Uterus (tissue), 4 donors: ENCODE data around the gene LCE5A. TPM values are rescaled to one million over a fixed set of nuclear protein-coding genes. Genes with fewer than 3 reads are reported as not detected.

Source experiments
- DNase-seq, 2 donors: peaks; one replicate each; pipeline ENCODE4 v3.0.0-alpha.2; 2019 to 2020
- H3K27ac ChIP-seq, 2 donors: fragments of 200-600 bp; sonication (generic); 1 replicate in 1 of 2; 2 replicates in 1 of 2; pipeline ENCODE4 v1.5.1; 2016 to 2018
- H3K27me3 ChIP-seq, 2 donors: fragments of 200-600 bp; sonication (generic); one replicate each; pipeline ENCODE4 v1.5.1; 2018 to 2019; ENCODE audit warnings: control low read depth in 1 of 2
- H3K36me3 ChIP-seq, 2 donors: fragments of 200-600 bp; sonication (generic); one replicate each; pipeline ENCODE4 v1.5.1; 2019; ENCODE audit warnings: control low read depth in 1 of 2
- H3K4me1 ChIP-seq, 2 donors: fragments of 200-600 bp; sonication (generic); one replicate each; pipeline ENCODE4 v1.5.1; 2018 to 2019; ENCODE audit warnings: control low read depth in 1 of 2
- H3K4me3 ChIP-seq, 2 donors: fragments of 200-600 bp; sonication (generic); 1 replicate in 1 of 2; 2 replicates in 1 of 2; pipeline ENCODE4 v1.5.1; 2018 to 2019; ENCODE audit warnings: mild to moderate bottlenecking in 1 of 2
- H3K9me3 ChIP-seq, 2 donors: fragments of 200-600 bp; sonication (generic); one replicate each; pipeline ENCODE4 v1.5.1; 2019; ENCODE audit warnings: control low read depth in 1 of 2
- POLR2A ChIP-seq, 2 donors: fragments of 450-650 bp; IDR thresholded peaks; one replicate each; pipeline ENCODE4 v1.6.1; 2016; ENCODE audit warnings: antibody characterized with exemption in 2 of 2, mild to moderate bottlenecking in 1 of 2, moderate library complexity in 1 of 2
- intact Hi-C: fragments of 100-400 bp; cut with DNase I; formaldehyde crosslinking; loops from one replicate; pipeline ENCODE4 v1.15.1; 2023; ENCODE audit warnings: low total_unique reads
- total RNA-seq, 4 donors: library from RNA; depleted of rRNA in 3 of 4; stranded (reverse); fragments of >200 nt in 3 of 4; gene quantifications; one replicate each; pipeline versions ENCODE4 v1.1.0 to v1.2.4, GENCODE V29; 2014 to 2023
- TF ChIP-seq, protein P1 (sequence below), 4 experiments: fragments of 200-600 bp in 2 of 4; fragments of 450-650 bp in 2 of 4; sonication (generic) in 2 of 4; IDR thresholded peaks; one replicate each; pipeline ENCODE4 v1.5.1; 2016 to 2019; ENCODE audit warnings: antibody characterized with exemption in 4 of 4, mild to moderate bottlenecking in 2 of 4, moderate library complexity in 1 of 4
- donor health status: DM: yes; HTN: yes; CAD: no.

Gene LCE5A
- total RNA-seq, 4 donors from 2014 or later, result not detected

DNA sequence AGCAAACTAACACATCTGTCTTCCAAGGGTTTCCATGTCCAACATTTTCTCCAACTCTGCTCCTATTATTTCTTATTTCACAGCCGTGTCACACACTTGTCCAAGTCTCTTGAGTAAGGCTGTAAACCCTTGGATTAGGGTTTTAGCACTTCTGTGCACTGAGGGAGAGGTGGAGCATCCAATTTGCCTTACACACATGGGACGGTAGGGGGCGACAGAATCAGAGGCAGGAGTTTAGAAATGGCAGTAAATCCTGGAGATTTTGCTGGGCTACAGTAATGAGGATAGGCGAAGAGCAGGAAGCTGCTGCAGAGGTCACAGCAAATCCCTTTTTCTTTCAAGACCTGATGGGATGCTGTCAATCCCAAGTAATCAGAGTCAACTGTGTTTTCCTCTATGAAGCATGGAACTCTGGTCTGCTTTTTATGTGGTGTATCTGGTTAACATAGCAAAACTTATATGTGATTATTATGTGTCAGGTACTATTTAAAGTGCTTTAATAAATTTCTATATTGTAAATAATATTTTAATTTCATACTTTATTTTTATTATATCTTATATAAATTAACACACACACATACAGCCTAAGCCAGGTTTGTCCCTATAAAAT lies 15.4 kb upstream of the LCE5A start:
- TF ChIP-seq, protein P1, sequence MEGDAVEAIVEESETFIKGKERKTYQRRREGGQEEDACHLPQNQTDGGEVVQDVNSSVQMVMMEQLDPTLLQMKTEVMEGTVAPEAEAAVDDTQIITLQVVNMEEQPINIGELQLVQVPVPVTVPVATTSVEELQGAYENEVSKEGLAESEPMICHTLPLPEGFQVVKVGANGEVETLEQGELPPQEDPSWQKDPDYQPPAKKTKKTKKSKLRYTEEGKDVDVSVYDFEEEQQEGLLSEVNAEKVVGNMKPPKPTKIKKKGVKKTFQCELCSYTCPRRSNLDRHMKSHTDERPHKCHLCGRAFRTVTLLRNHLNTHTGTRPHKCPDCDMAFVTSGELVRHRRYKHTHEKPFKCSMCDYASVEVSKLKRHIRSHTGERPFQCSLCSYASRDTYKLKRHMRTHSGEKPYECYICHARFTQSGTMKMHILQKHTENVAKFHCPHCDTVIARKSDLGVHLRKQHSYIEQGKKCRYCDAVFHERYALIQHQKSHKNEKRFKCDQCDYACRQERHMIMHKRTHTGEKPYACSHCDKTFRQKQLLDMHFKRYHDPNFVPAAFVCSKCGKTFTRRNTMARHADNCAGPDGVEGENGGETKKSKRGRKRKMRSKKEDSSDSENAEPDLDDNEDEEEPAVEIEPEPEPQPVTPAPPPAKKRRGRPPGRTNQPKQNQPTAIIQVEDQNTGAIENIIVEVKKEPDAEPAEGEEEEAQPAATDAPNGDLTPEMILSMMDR (IDR thresholded peaks at IDR 0.05), result no peak
- no peak for TF ChIP-seq POLR2A (IDR thresholded peaks at IDR 0.05)
- intact Hi-C loops, result no loop called here
- H3K36me3 ChIP-seq, result no peaks in the 10 kb centered on the region

DNA sequence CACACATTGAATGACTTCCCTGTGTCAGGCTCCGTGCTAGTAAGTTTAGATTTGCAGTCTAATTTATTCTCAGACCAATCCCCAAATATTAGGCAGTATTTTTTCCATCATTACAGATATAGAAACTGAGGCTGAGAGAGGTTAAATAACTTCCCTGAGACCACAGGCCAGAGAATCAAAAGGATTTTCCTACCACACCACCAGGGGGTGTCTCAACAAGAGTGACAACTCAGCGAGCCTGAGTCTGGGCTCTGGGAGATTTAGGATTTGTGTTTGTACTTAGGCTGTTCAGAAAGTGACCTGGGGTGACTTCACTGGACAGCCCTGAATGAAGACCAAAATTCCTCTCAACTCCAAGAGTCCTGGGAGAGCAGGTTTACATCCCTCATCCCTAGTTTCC lies 13.3 kb upstream of the LCE5A start:
- no peak overlapping the region for H3K27ac ChIP-seq
- H3K36me3 ChIP-seq, result no peaks in the 10 kb centered on the region
- H3K4me1 ChIP-seq, result no peaks in the 10 kb centered on the region
- intact Hi-C loops, result no loop called here
- TF ChIP-seq, protein P1 (IDR thresholded peaks at IDR 0.05), result no peak
- no peak for TF ChIP-seq POLR2A (IDR thresholded peaks at IDR 0.05)
- no peaks in the 10 kb centered on the region for H3K9me3 ChIP-seq
- no peak for DNase-seq
- no peaks in the 10 kb centered on the region for H3K27me3 ChIP-seq
- H3K4me3 ChIP-seq, result no peak overlapping the region

More for the DNA sequence above, 15.4 kb upstream of the LCE5A start:
- no peak overlapping the region for H3K4me3 ChIP-seq
- H3K9me3 ChIP-seq, result no peaks in the 10 kb centered on the region
- DNase-seq, result no peak
- H3K4me1 ChIP-seq, result no peaks in the 10 kb centered on the region
- no peak overlapping the region for H3K27ac ChIP-seq
- H3K27me3 ChIP-seq, result no peaks in the 10 kb centered on the region

DNA sequence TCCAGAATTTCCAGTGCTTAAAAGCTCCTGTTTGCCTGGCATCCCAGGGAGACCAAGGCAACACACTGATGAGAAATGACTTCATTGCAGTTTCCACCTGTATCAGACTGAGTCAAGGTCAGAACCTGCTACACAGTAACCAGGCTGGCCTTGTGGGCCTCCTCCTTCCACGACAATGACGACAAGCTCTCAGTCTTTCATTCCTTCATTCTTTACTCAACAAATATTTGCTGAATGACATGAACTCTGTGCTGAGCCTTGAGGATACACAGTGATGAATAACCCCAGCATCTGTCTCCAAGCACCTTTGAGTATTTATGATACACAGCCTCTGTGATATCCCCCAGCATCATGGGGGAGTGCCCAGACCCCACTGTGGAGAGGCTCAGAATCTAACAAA lies 8.9 kb upstream of the LCE5A start:
- H3K27ac ChIP-seq, result no peak overlapping the region
- no peak for TF ChIP-seq POLR2A (IDR thresholded peaks at IDR 0.05)
- TF ChIP-seq, protein P1 (IDR thresholded peaks at IDR 0.05), result no peak
- intact Hi-C loops, result no loop called here
- no peaks in the 10 kb centered on the region for H3K36me3 ChIP-seq
- H3K4me3 ChIP-seq, result no peak overlapping the region
- H3K4me1 ChIP-seq, result no peaks in the 10 kb centered on the region
- H3K9me3 ChIP-seq, result no peaks in the 10 kb centered on the region
- no peaks in the 10 kb centered on the region for H3K27me3 ChIP-seq
- no peak for DNase-seq

DNA sequence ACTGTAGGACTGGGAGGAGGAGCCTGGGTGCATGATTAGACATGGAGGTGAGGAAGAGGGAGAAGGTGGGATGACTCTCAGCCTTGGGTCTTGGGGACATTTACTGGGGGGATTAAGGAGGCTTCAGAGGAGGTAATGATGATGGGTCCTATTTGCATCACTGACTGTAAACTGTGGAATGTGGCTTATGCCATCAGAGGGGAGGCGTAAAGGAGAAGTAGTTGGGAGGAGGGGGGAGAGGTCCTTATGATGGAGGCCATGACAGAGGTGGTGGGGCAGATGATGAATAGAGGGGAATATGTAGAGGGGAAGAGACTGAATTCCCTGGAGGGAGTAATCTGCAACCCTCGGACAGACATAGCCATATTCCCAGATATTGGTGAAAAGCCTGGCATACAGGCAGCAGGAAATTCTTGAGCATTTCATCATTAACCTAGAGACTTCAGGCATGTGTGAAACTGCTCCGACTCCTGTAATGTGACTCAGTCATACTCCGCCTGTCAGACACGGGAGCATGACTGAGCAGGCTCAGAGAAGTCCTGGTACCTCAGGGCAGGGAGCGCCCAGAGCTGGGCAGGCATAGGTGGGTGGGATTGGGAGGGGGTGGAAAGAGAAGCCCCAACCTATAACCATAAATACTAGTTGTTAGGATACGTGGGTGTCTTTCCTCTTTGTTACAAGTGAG lies 8.0 kb upstream of the LCE5A start:
- Histone ChIP-seq H3K27me3 (no peaks in the 10 kb centered on the region), H3K27ac (no peak overlapping the region), H3K9me3 (no peaks in the 10 kb centered on the region), H3K36me3 (no peaks in the 10 kb centered on the region), H3K4me1 (no peaks in the 10 kb centered on the region), H3K4me3 (no peak overlapping the region)
- intact Hi-C loops, result no loop called here
- TF ChIP-seq, protein P1 (IDR thresholded peaks at IDR 0.05), result no peak
- no peak for TF ChIP-seq POLR2A (IDR thresholded peaks at IDR 0.05)
- DNase-seq, result no peak

DNA sequence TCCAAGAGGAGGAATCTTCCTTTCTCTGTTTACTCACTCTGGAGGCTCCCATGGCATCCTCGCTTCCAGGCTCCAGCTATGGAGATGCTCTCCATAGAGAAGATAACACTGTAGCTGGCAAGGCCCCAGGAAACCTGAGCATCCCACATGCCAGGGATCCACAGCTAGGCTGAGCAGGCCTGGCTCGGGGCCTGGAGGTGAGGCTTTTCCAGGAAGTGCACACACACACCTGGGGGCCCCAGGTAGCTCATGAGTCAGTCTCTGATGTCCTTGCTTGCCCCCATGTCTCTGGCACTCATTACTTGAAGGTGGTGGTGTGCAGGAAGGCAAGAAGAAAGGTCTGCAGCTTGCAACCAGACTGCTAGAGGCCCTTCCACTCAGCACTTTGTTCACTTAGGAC lies 5.5 kb upstream of the LCE5A start:
- Histone ChIP-seq H3K27me3 (no peaks in the 10 kb centered on the region), H3K36me3 (no peaks in the 10 kb centered on the region), H3K4me3 (no peak overlapping the region), H3K9me3 (no peaks in the 10 kb centered on the region), H3K27ac (no peak overlapping the region), H3K4me1 (no peaks in the 10 kb centered on the region)
- TF ChIP-seq POLR2A (IDR thresholded peaks at IDR 0.05), result no peak
- intact Hi-C loops, result no loop called here
- DNase-seq, result no peak
